NCI-H2196 treated with DMSO at 0.1 percent for 48 hours (cell line): ENCODE results near the gene SIL1.
"Not testable (repeated sequence)": the region's sequence is repeated elsewhere in the genome, so short reads cannot be mapped to it uniquely, and the experiment has no call there.

Experiments
- DNase-seq: peaks from one replicate; lab custom pipeline; 2025; ENCODE audit not compliant: unreplicated experiment; lab: John Stamatoyannopoulos, UW

The SIL1 gene

GRCh38 chr5:138930371-138931097 lies 267.6 kb downstream of the SIL1 start:
- no peak for DNase-seq

DNA sequence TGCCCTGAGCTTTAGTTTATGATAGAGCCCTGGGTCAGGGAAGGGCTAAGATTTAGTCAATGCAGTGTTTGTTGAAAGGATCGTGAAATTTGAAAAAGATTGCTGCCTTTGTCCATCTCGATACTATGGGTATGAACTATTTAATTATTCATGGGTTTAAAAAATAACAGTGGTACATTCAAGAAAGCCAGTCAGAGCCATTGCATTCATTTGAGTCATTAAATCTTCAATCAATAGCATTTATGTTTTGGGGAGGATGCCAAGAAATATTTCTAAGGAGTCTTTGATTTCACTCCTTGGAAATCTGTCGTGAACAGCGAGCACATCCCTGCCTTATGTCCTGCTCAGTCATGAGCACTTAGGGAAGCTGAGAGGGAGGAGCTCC lies 268.6 kb downstream of the SIL1 start:
- no peak for DNase-seq

- DNase-seq, result no peak
Measured at GRCh38 chr5:138927979-138928378, 270.2 kb downstream of the SIL1 start.

DNA sequence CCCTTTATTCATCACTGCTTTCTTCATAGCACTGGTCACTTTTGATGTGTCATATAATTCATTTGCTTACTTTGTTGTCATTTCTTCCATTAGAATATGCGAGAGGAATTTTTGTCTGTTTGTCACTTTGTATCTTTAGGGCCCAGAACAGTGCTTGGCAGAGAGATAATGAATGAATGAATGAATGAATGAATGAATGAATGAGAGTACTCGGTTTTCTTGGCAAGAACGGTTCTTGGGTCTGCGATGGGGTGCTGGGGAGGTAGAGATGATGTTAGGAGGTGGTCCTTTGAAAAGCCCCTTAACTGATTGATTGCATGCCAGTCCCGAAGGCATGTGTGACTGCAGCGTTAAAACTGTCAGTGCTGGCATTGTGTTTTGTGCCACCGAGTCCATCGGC lies 270.6 kb downstream of the SIL1 start:
- DNase-seq, result no peak

DNA sequence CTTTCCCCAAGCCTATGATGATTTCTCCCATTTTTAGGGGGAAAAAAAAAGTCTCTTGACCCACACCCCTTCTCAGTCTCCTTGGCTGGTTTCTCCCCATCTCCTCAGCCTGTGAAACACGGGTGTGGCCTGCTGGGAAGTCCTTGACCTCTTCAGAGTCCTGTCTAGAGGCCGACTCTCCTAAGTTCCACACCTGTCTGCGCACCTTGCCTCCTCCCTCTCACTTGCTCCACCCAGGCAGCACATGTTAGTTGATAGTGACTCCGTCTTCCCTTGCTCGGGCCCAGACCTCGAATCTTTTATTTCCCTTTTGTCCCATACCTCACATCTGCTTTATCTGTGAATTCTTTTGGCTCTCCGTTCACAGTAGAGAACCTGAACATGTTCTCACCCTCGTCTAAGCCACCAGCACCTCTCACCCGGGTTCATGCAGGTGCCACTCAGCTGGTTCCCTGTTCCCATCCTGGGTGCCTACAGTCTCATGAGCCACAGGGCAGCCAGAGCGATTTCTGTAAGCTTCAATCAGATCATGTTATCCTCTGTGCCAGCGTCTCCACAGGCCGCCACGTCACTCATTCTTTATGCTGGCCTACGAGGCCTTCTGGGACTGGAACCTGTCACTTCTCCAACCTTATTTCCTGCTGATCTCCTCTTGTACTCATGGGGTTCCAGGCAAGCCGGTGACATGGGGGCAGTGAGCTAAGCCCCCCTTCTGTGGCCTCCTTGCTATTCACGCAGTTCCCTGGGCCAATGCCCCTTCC lies 271.3 kb downstream of the SIL1 start:
- no peak for DNase-seq

DNA sequence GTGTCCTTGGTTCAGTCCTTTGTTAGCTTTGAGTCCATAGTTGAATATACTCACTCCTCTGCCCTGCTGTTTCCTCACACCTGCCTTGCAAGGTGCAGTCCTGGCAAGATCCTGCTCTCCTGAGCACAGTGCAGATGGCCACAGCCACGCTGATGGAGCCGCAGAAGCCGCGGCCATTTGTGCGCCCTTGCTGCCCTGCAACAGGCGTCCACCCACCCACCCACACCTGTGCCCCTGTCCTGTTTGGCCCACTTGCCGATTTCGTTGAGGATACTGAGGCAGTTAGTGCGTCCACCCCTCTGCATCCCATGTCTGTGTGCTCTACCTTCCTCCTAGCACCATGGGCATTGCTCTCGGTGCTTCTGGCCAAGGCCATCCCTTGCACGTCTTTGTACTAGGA lies 271.9 kb downstream of the SIL1 start:
- DNase-seq, result no peak

- no peak for DNase-seq
Measured at GRCh38 chr5:138925090-138925635, 273.0 kb downstream of the SIL1 start.

DNA sequence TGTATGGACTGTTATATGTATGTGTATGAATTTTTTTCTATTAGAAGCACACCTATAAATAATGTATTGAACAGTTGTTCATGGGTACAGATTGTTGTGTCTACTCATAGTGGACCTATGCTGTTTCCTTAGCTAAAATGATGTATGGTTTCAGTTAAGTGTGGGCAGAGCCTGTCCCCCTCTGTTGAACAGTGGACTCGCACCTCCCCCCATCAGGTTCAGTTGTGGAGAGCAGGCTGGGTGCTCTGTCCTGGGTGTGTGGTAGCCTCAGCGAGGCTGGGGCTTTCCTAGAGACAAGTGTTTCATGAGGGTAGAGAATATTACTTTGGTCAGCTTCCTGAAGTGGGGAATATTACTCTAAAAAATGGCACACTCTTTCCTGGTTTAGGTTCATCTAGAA lies 275.7 kb downstream of the SIL1 start:
- no peak for DNase-seq

DNA sequence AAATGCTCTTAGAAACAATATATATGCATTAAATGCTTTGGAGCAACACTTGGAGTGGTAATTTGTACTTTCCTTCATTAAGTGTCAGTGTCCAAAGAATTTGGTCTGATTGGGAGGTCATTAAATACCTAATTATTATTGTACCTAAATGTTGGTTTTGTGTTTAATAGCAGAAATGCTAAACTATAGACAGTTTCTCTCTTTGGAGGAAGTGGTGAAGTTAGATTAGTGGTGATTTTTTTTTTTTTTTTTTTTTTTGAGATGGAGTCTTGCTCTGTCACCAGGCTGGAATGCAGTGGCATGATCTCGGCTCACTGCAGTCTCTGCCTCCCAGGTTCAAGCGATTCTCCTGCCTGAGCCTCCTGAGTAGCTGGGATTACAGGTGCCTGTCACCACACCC lies 276.8 kb downstream of the SIL1 start:
- DNase-seq, result not testable (repeated sequence)

DNA sequence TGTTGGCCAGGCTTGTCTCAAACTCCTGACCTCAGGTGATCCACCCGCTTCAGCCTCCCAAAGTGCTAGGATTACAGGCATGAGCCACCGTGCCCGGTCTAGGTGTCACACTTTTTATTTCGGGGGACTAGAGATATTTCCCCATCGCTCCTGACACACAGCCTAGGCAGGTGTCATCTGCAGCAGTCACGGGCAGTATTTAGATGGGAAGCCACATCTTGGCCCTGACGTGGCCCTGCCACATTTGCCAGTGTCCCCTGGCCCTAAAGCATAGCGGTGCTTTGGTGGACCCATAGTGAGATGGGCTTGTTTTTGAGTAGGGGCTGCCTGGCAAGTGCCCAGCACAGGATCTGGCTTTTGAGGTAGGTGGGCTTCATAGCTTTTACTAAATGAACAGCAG lies 278.0 kb downstream of the SIL1 start:
- DNase-seq, result no peak

GRCh38 chr5:138918686-138919085 lies 279.5 kb downstream of the SIL1 start:
- DNase-seq, result no peak

- no peak for DNase-seq
Measured at GRCh38 chr5:138914338-138914737, 283.8 kb downstream of the SIL1 start.

DNA sequence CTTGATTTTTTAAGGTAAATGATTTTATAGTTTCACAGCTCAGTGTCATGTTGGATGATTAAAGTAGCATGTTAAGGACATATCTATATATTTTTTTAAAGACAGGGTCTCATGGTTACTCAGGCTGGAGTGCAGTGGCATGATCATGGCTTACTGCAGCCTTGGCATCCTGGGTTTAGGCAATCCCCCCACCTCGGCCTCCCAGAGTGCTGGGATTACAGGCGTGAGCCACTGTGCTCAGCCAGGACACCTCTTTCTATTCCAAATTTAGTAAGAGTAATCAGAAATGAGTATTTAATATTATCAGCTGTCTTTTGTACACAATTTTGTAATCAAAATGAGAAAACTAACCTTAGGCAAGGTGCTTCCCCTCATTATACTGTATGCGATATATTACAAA lies 284.4 kb downstream of the SIL1 start:
- no peak for DNase-seq

DNA sequence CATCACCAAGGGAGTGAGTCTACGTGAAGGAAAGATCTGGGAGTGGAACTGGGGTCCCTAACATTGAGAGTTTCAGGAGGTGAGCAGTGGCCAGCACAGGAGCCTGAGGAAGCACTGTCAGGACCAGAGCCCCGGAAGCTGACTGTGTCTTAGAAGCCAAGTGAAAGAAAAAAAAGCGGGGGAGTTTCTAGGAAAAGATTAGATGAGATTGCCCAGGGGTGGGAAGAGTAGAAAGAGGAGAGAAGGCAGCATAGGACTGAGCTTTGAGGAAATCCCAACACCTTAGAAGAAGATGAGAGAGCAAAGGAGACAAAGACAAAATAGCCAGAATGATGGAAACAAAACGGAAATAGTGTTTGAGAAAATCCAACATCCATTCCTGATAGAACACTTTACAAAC lies 286.1 kb downstream of the SIL1 start:
- DNase-seq, result no peak

GRCh38 chr5:138911441-138911840 lies 286.7 kb downstream of the SIL1 start:
- DNase-seq, result no peak

DNA sequence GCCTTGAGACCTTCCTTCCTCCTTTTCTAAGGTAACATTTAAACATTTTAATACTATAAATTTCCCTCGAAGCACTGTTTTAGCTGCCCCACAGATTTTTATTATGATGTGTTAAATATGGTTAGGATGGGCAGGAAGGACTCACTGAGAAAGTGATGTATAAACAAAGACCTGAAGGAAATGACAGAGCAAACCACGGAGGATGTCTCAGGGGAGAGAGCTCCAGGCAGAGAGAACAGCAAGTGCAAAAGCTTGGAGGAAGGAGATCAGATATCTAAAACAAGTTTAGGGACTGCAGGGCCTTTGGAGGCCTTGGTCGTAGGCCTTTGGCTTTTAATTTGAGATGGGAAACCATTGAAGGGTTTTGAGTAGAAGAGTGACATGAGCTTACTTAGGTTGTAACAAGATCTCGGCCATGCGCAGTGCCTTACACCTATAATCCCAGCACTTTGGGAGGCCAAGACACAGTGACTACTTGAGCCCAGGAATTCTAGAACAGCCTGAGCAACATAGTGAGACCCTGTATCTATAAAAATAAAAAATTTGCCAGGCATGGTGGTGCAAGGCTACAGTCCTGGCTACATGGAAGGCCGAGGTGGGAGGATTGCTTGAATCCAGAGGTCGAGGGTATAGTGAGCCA lies 287.5 kb downstream of the SIL1 start:
- DNase-seq, result no peak

DNA sequence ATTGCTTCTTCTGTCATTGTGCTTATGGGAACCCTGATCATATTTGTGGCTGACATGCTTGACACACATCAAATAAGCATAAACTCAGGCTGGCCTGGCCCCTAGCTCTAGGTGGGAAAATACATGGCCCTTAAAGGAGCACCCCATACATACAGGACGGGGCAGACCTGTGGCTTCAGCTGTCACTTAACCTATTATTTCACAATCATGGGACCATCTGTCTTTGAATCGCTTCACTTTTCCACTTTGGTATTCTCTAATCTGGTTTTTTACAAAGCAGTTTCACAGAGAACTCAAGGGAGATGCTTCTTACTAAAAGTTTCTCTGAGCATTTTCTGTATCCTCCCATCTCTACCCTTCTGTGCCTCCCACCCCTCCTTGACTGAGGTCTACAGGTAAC lies 288.4 kb downstream of the SIL1 start:
- no peak for DNase-seq

- DNase-seq, result no peak
Measured at GRCh38 chr5:138905541-138905940, 292.6 kb downstream of the SIL1 start.

DNA sequence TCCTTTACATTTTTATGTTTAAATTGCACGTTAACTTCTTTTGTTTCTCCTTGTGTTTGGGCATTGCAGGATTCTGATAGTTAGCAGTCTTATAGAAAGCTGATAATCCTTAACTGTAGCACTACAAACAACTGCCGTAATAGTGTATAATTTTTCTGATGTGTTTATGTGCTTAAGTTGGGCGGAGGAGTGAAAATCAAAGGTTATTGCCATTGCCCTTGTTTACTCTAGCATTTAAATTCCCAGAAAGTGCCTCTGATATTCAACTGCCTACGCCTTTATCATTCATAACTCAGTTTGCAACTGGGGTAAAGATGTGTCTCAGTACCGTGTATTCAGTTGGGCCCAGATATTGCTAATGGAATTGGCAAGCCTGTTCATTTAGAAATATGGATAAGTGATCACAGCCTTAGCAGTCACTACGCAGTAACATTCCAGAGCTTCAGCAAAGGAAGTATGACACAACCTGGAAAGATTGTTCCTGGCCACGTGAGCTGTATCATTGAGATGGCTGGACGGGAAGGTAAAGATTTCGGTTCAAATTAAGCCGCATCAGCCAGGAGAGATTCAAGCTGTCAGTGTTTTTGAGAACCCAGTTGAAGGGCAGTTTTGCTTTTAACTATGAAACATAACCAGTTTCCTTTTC lies 294.9 kb downstream of the SIL1 start:
- no peak for DNase-seq

- no peak for DNase-seq
Measured at GRCh38 chr5:138901716-138902115, 296.5 kb downstream of the SIL1 start.

DNA sequence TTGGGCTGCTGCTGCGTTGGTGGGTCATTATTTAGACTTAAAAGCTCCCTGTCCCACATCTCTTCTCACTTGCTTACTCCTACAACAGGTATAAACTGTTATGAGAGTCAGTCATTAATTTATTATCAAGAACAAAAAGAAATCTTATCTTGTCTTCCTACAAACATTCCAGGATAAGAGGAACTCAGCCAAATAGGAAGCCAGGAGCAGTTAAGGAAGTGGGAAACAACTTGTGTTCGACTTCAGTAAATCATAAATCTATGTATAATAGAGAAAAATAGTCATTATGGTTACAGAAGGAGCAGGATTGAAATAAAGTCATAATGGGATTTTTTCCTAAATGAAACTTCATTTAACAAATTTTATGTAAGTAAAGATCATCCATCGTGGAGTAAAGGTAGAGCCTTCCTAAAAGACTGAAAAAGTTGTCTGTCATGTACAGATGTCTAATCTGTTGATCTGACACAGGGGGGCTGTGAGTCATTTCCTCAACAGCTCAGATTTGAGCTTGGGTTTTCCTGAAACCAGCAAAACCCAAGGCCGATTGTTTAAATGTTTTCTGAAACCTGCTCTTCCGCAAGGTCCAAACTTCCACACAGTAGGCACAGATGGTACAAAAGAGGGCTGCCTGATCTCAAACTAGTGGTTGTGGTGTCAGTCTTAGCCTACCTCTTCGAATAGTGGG lies 297.7 kb downstream of the SIL1 start:
- no peak for DNase-seq
